HepG2 (cell line): Measurements from ENCODE around the gene TTC32. TPM values are rescaled to one million over a fixed set of nuclear protein-coding genes. Genes with fewer than 3 reads are reported as not detected.

Experiments
- ASH2L ChIP-seq: fragments of 300-600, 200-600 bp; sonication (generic); IDR thresholded peaks from 2 replicates; pipeline ENCODE4 v1.7.0; 2017; ENCODE audit warnings: low read depth, mild to moderate bottlenecking, moderate library complexity, mixed read lengths, low read length; ENCODE audit not compliant: insufficient read length
- CBX1 ChIP-seq: IDR thresholded peaks from one replicate; pipeline ENCODE4 v1.6.1; 2016; ENCODE audit warnings: antibody characterized with exemption, low read depth
- CHCHD3 ChIP-seq: sonication (generic); formaldehyde crosslinking; IDR thresholded peaks from 2 replicates; pipeline ENCODE4 v1.8.0; 2022; ENCODE audit warnings: mild to moderate bottlenecking, missing genetic modification reagents, moderate library complexity
- ESRRA ChIP-seq: sonication (generic); formaldehyde crosslinking; IDR thresholded peaks from 2 replicates; pipeline ENCODE4 v1.5.1; 2020; ENCODE audit warnings: mild to moderate bottlenecking, low read depth, missing genetic modification reagents
- FOXJ3 ChIP-seq: sonication (generic); formaldehyde crosslinking; IDR thresholded peaks from 2 replicates; pipeline ENCODE4 v1.4.0; 2020; ENCODE audit warnings: missing genetic modification reagents, mild to moderate bottlenecking, borderline replicate concordance
- HNF4G ChIP-seq, 2 experiments: sonication (generic) in 1 of 2; formaldehyde crosslinking in 1 of 2; IDR thresholded peaks; 2 replicates each; pipeline versions ENCODE4 v1.4.0 to v1.6.1; 2011 to 2020; ENCODE audit warnings: borderline replicate concordance in 2 of 2, low read depth in 2 of 2, mild to moderate bottlenecking in 2 of 2, low read length in 1 of 2, missing genetic modification reagents in 1 of 2, moderate library complexity in 1 of 2
- MBD4 ChIP-seq: IDR thresholded peaks from 2 replicates; pipeline ENCODE4 v1.6.1; 2012; ENCODE audit warnings: low read length, inconsistent platforms, borderline replicate concordance
- MEIS2 ChIP-seq: sonication (generic); formaldehyde crosslinking; IDR thresholded peaks from 2 replicates; pipeline ENCODE4 v1.9.0; 2021; ENCODE audit warnings: mild to moderate bottlenecking, missing genetic modification reagents
- RFXAP ChIP-seq: sonication (generic); formaldehyde crosslinking; IDR thresholded peaks from 2 replicates; pipeline ENCODE4 v1.4.0; 2020; ENCODE audit warnings: missing genetic modification reagents, borderline replicate concordance
- SETDB1 ChIP-seq: sonication (generic); formaldehyde crosslinking; IDR thresholded peaks from 2 replicates; pipeline ENCODE4 v1.5.1; 2020; ENCODE audit warnings: missing genetic modification reagents, mild to moderate bottlenecking, borderline replicate concordance
- SPEN ChIP-seq: sonication (generic); formaldehyde crosslinking; IDR thresholded peaks from 2 replicates; pipeline ENCODE4 v1.5.1; 2020; ENCODE audit warnings: low read depth, mild to moderate bottlenecking, missing genetic modification reagents
- SRSF1 ChIP-seq: fragments of 200-400 bp; formaldehyde crosslinking; optimal IDR thresholded peaks from 2 replicates; pipeline ENCODE3; 2017; ENCODE audit warnings: mild to moderate bottlenecking, low read depth, low read length, moderate library complexity
- STAG1 ChIP-seq: sonication (generic); formaldehyde crosslinking; IDR thresholded peaks from 2 replicates; pipeline ENCODE4 v1.4.0; 2020; ENCODE audit warnings: missing genetic modification reagents
- ZNF10 ChIP-seq: sonication (generic); formaldehyde crosslinking; IDR thresholded peaks from 2 replicates; pipeline ENCODE4 v1.4.0; 2020; ENCODE audit warnings: mild to moderate bottlenecking, low read depth, missing genetic modification reagents, borderline replicate concordance
- ZNF280D ChIP-seq: sonication (generic); formaldehyde crosslinking; IDR thresholded peaks from 2 replicates; pipeline ENCODE4 v1.5.1; 2020; ENCODE audit warnings: mild to moderate bottlenecking, missing genetic modification reagents
- ZNF468 ChIP-seq: sonication (generic); formaldehyde crosslinking; IDR thresholded peaks from 2 replicates; pipeline ENCODE4 v1.8.0; 2022; ENCODE audit warnings: mild to moderate bottlenecking, moderate library complexity, missing genetic modification reagents
- ZNF652 ChIP-seq: IDR thresholded peaks from 2 replicates; pipeline ENCODE4 v1.6.1; 2016; ENCODE audit warnings: low read depth, borderline replicate concordance
- ZNF672 ChIP-seq: sonication (generic); formaldehyde crosslinking; IDR thresholded peaks from 2 replicates; pipeline ENCODE4 v1.8.1; 2022; ENCODE audit warnings: missing genetic modification reagents
- ZNF720 ChIP-seq: sonication (generic); formaldehyde crosslinking; IDR thresholded peaks from 2 replicates; pipeline ENCODE4 v1.4.0; 2020; ENCODE audit warnings: missing genetic modification reagents
- ZNF772 ChIP-seq: sonication (generic); formaldehyde crosslinking; IDR thresholded peaks from 2 replicates; pipeline ENCODE4 v1.5.0; 2020; ENCODE audit warnings: mild to moderate bottlenecking, missing genetic modification reagents
- ZNF777 ChIP-seq: sonication (generic); formaldehyde crosslinking; IDR thresholded peaks from 2 replicates; pipeline ENCODE4 v1.4.0; 2020; ENCODE audit warnings: missing genetic modification reagents
- ZNF883 ChIP-seq: sonication (generic); formaldehyde crosslinking; IDR thresholded peaks from 2 replicates; pipeline ENCODE4 v1.5.1; 2020; ENCODE audit warnings: mild to moderate bottlenecking, missing genetic modification reagents; ENCODE audit errors: not compliant biosample characterization
- polyA plus RNA-seq, 8 experiments: library from polyadenylated mRNA; depleted of rRNA in 3 of 8; stranded (reverse) in 7 of 8; unstranded in 1 of 8; fragments of >200 nt; fragmentation: Illumina TruSeq in 4 of 8; extraction: Trizol in 4 of 8; gene quantifications; 2 replicates each; pipeline versions ENCODE4 v1.2.1 to v1.2.3, GENCODE V29; 2011 to 2016; ENCODE audit warnings: low read depth in 4 of 8, missing spikeins in 1 of 8, mixed read lengths in 1 of 8; ENCODE audit not compliant: insufficient read depth in 1 of 8
- total RNA-seq, 5 experiments: library from RNA; depleted of rRNA; stranded (reverse); fragments of >200 nt; fragmentation: Illumina TruSeq; extraction: Trizol; gene quantifications; 2 replicates each; pipeline ENCODE4 v1.2.3, GENCODE V29; 2016; ENCODE audit warnings: low read depth in 1 of 5
- TF ChIP-seq, protein P1 (sequence below): IDR thresholded peaks from 2 replicates; pipeline ENCODE4 v1.6.1; 2016; ENCODE audit warnings: low read depth, control low read depth
- TF ChIP-seq, protein P2 (sequence below): conservative IDR thresholded peaks from 2 replicates; pipeline ENCODE4 v1.6.1; 2018; ENCODE audit warnings: missing genetic modification reagents

The TTC32 gene
- total and polyA plus RNA-seq, 2 of the 13 experiments (the other 11 are each of a cell fraction or from before 2014, with no cell fraction given): 21.6 to 38.3 TPM

- TF ChIP-seq ZNF280D (CRISPR knock-in tag) (peak; percentile 97), ZNF720 (0 out of 2 replicates have a peak, but pooled peaks have one; percentile 44), ESRRA (peak; percentile 24), ZNF652 (CRISPR knock-in tag) (0 out of 2 replicates have a peak, but pooled peaks have one; percentile 40), ZNF777 (CRISPR knock-in tag) (peak; percentile 56), CHCHD3 (CRISPR knock-in tag) (peak; percentile 87), ZNF672 (CRISPR knock-in tag) (no peak), ZNF10 (no peak), FOXJ3 (peak; percentile 87), ZNF468 (CRISPR knock-in tag) (peak; percentile 94), HNF4G (IDR thresholded peaks at IDR 0.05; ENCODE audit: borderline replicate concordance, low read depth, low read length) (peak; percentile 35; the same call in 1 of the 2 replicates), HNF4G (CRISPR knock-in tag; IDR thresholded peaks at IDR 0.05; ENCODE audit: borderline replicate concordance, low read depth) (no peak; the same call in 1 of the 2 replicates), SPEN (CRISPR knock-in tag) (peak; percentile 100), ZNF883 (CRISPR knock-in tag) (peak; percentile 98), STAG1 (CRISPR knock-in tag) (no peak), ZNF772 (CRISPR knock-in tag) (peak; percentile 73), SETDB1 (no peak), ASH2L (peak; percentile 91), RFXAP (CRISPR knock-in tag) (peak; percentile 80; the same call in 1 of the 2 replicates), SRSF1 (peak; percentile 90), MEIS2 (CRISPR knock-in tag) (no peak; the same call in 1 of the 2 replicates), CBX1 (peak; percentile 68), MBD4 (no peak)
- TF ChIP-seq, protein P1, sequence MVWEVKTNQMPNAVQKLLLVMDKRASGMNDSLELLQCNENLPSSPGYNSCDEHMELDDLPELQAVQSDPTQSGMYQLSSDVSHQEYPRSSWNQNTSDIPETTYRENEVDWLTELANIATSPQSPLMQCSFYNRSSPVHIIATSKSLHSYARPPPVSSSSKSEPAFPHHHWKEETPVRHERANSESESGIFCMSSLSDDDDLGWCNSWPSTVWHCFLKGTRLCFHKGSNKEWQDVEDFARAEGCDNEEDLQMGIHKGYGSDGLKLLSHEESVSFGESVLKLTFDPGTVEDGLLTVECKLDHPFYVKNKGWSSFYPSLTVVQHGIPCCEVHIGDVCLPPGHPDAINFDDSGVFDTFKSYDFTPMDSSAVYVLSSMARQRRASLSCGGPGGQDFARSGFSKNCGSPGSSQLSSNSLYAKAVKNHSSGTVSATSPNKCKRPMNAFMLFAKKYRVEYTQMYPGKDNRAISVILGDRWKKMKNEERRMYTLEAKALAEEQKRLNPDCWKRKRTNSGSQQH (CRISPR knock-in tag): peak; percentile 79; the same call in 1 of the 2 replicates
- TF ChIP-seq, protein P2, sequence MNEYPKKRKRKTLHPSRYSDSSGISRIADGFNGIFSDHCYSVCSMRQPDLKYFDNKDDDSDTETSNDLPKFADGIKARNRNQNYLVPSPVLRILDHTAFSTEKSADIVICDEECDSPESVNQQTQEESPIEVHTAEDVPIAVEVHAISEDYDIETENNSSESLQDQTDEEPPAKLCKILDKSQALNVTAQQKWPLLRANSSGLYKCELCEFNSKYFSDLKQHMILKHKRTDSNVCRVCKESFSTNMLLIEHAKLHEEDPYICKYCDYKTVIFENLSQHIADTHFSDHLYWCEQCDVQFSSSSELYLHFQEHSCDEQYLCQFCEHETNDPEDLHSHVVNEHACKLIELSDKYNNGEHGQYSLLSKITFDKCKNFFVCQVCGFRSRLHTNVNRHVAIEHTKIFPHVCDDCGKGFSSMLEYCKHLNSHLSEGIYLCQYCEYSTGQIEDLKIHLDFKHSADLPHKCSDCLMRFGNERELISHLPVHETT: peak; percentile 89
Observed at GRCh38 chr2:19901442-19902215, at the start of gene TTC32 (continued).
